Stimulated activated CD8-positive, alpha-beta memory T cell treated with anti-CD3 and anti-CD28 coated beads, Interleukin-15, amount 100 ng/mL, for 48 hours (primary cell): ENCODE data around the gene PRAMEF9.
A peak's percentile ranks its signal among the peaks of the same experiment; 100 is the strongest.
"Not testable (repeated sequence)": the region's sequence is repeated elsewhere in the genome, so short reads cannot be mapped to it uniquely, and the experiment has no call there.

Experiments used
- DNase-seq, 2 donors: peaks; one replicate each; pipeline ENCODE4 v3.0.0-alpha.2; 2020; ENCODE audit warnings: low read depth in 2 of 2

PRAMEF9 gene

DNA sequence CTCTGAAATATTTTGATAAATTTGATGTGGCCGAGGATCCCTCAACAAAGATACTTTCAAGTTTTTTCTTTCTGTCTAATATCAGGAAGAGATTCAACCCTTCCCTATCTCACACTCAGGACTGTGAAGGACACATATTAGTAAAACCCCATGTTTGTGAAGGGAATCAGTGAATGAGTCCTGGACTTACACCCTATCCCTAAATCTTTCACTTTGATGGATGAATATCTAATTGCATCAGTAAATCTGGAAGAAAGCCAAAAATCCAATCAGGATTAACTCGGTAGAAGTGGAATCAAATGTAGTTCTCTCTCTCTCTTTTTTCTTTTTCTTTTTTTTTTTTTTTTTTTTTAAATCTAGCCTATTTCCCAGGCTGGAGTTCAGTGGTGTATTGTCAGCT lies at the start of gene PRAMEF9:
Gene PRAMEF9 (plus strand): TSS at position 301 of the 400 bp plus-strand sequence. CDS start 3,433 bp downstream, outside the sequence.
- DNase-seq = not testable (repeated sequence)

DNA sequence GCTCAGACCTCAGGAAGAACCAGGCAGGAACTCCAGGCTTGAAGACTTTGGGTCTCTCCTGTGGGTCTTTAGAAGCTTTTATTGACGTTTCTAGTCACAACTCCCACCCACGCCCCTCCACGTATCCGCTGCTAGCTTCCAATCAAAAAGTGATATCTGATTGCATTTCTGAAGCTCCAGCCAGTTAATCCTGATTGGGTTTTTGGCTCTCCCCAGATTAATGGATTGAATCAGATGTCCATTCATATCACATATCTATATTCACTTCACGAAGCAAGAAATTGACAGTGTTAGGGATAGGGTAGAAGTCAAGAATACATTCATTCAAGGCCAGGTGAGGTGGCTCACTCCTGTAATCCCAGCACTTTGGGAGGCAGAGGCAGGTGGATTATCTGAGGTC lies 15.7 kb upstream of the PRAMEF9 start, which contains the start of gene PRAMEF26:
Gene PRAMEF26 (minus strand): TSS at position 101 of the 400 bp plus-strand sequence. CDS start 2,914 bp downstream, outside the sequence.
- DNase-seq = not testable (repeated sequence)

- DNase-seq = not testable (repeated sequence)
These were observed 6.1 kb upstream of the PRAMEF9 start, which contains the start of gene HNRNPCL4 for GRCh38 chr1:13165531-13165930. HNRNPCL4 (minus strand) TSS chr1:13165631; CDS start chr1:13165467, 164 bp downstream.

DNA sequence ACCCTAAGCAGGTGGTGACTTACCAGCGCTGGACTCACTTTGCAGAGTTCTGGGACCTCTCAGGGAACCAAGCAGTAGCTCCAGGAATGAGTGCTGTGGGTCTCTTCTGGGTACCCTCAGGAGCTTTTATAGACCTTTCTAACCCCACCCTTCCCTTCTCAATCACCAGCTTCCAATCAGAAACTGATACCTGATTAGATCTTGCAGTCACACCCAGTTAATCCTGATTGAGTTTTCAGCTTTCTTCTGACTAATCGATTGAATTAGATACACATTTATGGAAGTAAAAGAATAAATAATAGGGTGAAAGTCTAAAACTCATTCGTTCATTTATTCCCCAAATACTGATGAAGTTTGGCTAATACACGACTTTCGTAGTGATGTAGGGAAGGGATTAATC lies 29.7 kb downstream of the PRAMEF9 start, which contains the start of gene PRAMEF13:
Gene PRAMEF13 (minus strand): TSS at position 101 of the 400 bp plus-strand sequence. CDS start 1,820 bp downstream, outside the sequence.
- DNase-seq = not testable (repeated sequence)

GRCh38 chr1:13208712-13209111 lies 37.1 kb downstream of the PRAMEF9 start:
- not testable (repeated sequence) for DNase-seq

DNA sequence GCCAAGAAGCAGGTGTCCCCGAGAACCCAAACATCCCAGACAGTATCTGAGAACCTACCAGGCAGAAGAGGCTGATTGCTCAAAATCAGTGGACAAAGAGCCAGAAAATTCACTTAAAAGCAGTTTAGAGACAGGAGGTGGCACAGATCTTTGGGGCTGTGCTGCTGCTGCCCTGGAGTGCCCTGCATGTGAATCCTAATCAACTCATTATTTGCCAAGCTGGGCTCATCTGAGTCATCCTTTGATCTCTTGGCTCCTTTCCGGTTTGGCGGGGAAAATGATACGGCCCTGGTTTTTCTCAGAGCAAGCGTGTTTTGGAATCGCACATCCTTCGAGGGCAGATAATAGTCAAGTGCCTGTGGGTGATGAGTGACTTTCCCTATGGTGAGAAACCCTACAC lies 45.0 kb downstream of the PRAMEF9 start:
- DNase-seq = not testable (repeated sequence)

DNA sequence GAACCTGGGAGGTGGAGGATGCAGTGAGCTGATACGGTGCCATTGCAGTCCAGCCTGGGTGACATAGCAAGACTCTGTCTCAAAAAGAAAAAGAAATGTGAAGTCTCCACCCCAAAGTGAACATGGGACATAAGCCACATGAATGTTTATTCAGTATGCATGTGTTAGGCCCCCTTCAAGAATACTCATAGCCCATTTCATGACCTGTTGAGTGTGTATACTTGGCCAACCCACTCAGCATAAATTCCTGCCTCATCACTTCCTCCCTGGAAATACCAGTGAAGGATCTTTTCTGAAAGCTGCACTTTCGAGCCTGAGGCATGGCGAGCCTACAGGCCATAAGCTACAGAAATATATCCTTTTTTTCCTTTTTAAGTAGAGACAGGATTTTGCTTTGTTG lies 47.6 kb downstream of the PRAMEF9 start:
- not testable (repeated sequence) for DNase-seq

GRCh38 chr1:13222788-13223187 lies 51.1 kb downstream of the PRAMEF9 start:
- not testable (repeated sequence) for DNase-seq

DNA sequence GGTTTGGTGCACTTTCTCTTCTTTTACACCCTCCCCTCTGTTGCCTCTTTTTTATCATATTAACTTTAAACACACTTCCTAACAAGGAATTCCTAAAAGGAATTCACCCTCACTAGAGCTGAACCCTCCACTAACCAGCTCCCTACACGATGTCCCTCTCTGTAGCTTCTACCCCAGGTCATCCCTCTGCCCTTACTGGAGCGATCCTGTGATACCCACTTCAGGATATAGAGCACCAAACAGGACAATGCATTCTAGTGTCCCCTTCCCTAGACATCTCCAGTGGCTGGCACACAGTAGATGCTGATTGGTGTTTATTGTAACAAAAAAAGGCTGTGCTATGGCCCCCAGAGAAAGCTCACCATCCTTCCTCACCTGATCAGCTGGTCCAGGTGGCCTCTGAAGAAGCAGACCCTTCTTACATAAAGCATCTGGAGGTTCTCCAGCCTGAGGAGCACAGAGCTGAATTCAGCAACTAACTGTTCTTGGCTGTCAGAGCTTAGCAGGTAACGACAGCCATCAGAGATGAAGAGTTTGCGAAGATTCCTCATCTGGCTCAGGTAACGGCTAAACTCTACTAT lies 52.9 kb downstream of the PRAMEF9 start:
- DNase-seq = no peak

GRCh38 chr1:13225675-13226204 lies 54.1 kb downstream of the PRAMEF9 start, which contains the start of gene PRAMEF18:
PRAMEF18 (minus strand) TSS chr1:13226154; CDS start chr1:13226106, 48 bp downstream.
- not testable (repeated sequence) for DNase-seq

GRCh38 chr1:13227271-13228055 lies 55.8 kb downstream of the PRAMEF9 start:
- not testable (repeated sequence) for DNase-seq

DNA sequence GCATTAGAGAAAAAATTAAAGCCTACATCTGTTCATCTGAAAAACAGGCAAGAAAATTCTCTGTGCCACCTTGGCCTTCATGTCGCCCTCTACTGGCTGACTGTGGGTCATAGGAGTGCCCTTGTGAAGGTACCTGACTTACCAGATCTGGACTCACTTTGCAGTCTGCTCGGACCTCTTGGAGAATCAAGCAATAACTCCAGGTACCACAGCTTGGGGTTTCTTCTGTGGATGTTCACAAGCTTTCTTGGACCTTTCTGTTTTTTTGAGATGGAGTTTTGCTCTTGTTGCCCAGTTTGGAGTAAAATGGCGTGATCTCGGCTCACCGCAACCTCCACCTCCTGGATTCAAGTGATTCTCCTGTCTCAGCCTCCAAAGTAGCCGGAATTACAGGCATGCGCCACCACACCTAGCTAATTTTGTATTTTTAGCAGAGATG lies 56.7 kb downstream of the PRAMEF9 start:
- peak; percentile 7 to 10 for DNase-seq
